DND-41 (cell line): ENCODE measurements around the gene ESYT2.

Experiments used
- ATAC-seq: fragments of 200-7000 bp; cut with Tn5 transposase; 3 replicates; pipeline ENCODE4 v1.9.1; 2021; ENCODE audit warnings: low read depth; ENCODE audit not compliant: insufficient read depth
- DNase-seq: peaks from one replicate; pipeline ENCODE4 v3.0.0-alpha.2; 2020
- H2AFZ ChIP-seq: 2 replicates; pipeline ENCODE4 v1.6.0; 2012; ENCODE audit warnings: low read depth, low read length
- H3K27ac ChIP-seq: 2 replicates; pipeline ENCODE4 v1.5.1; 2012; ENCODE audit warnings: low read length, inconsistent platforms
- H3K27me3 ChIP-seq: fragments of 200-600 bp; sonication (generic); 2 replicates; pipeline ENCODE4 v1.6.0; 2012; ENCODE audit warnings: low read length, mild to moderate bottlenecking, inconsistent platforms; ENCODE audit not compliant: insufficient read depth, poor library complexity
- H3K36me3 ChIP-seq: 2 replicates; pipeline ENCODE4 v1.5.1; 2012; ENCODE audit warnings: low read length, inconsistent platforms; ENCODE audit not compliant: insufficient read depth
- H3K4me1 ChIP-seq: 2 replicates; pipeline ENCODE4 v1.5.1; 2012; ENCODE audit warnings: mild to moderate bottlenecking, low read length; ENCODE audit not compliant: insufficient read depth
- H3K4me2 ChIP-seq: 2 replicates; pipeline ENCODE4 v1.6.0; 2012; ENCODE audit warnings: mild to moderate bottlenecking, moderate library complexity, low read length, inconsistent platforms; ENCODE audit not compliant: insufficient read depth
- H3K4me3 ChIP-seq, 2 experiments: fragments of 200-600 bp in 1 of 2; shearing (Covaris generic) in 1 of 2; 2 replicates each; pipeline ENCODE4 v1.5.1; 2012 to 2016; ENCODE audit warnings: inconsistent platforms in 2 of 2, low read length in 2 of 2, mild to moderate bottlenecking in 2 of 2, low read depth in 1 of 2, moderate library complexity in 1 of 2
- H3K79me2 ChIP-seq: 2 replicates; pipeline ENCODE4 v1.6.0; 2012; ENCODE audit warnings: low read length, inconsistent platforms; ENCODE audit not compliant: insufficient read depth
- H3K9ac ChIP-seq: 2 replicates; pipeline ENCODE4 v1.6.0; 2012; ENCODE audit warnings: low read depth, mild to moderate bottlenecking, inconsistent platforms, low read length, moderate library complexity
- H3K9me3 ChIP-seq: 2 replicates; pipeline ENCODE4 v1.5.1; 2012; ENCODE audit warnings: low read length, moderate library complexity, mild to moderate bottlenecking, inconsistent platforms; ENCODE audit not compliant: insufficient read depth, severe bottlenecking
- H4K20me1 ChIP-seq: 2 replicates; pipeline ENCODE4 v1.6.0; 2012; ENCODE audit warnings: low read length; ENCODE audit not compliant: insufficient read depth
- EZH2 ChIP-seq: IDR thresholded peaks from 3 replicates; pipeline ENCODE4 v1.6.1; 2012; ENCODE audit warnings: borderline replicate concordance, low read depth, mild to moderate bottlenecking, moderate library complexity, low read length, inconsistent platforms; ENCODE audit not compliant: severe bottlenecking
- TF ChIP-seq, protein P1 (sequence below): IDR thresholded peaks from 2 replicates; pipeline ENCODE4 v1.5.1; 2012; ENCODE audit warnings: borderline replicate concordance, low read length, moderate library complexity, mild to moderate bottlenecking; ENCODE audit not compliant: poor library complexity, severe bottlenecking; ENCODE audit errors: extremely low read depth

The ESYT2 gene

GRCh38 chr7:158732494-158733219 lies 96.7 kb downstream of the ESYT2 start:
- DNase-seq (no peak), ATAC-seq (no peak)
- Histone ChIP-seq H3K9ac (no peak overlapping the region), H3K36me3 (peaks cover 72% of the 10 kb centered on the region), H3K4me3 (no peak overlapping the region), H3K9me3 (no peaks in the 10 kb centered on the region), H3K27ac (no peak overlapping the region), H3K27me3 (no peaks in the 10 kb centered on the region), H3K79me2 (no peaks in the 10 kb centered on the region), H4K20me1 (no peaks in the 10 kb centered on the region), H3K4me1 (no peaks in the 10 kb centered on the region), H2AFZ (no peak overlapping the region), H3K4me2 (no peak overlapping the region)
- TF ChIP-seq, protein P1, sequence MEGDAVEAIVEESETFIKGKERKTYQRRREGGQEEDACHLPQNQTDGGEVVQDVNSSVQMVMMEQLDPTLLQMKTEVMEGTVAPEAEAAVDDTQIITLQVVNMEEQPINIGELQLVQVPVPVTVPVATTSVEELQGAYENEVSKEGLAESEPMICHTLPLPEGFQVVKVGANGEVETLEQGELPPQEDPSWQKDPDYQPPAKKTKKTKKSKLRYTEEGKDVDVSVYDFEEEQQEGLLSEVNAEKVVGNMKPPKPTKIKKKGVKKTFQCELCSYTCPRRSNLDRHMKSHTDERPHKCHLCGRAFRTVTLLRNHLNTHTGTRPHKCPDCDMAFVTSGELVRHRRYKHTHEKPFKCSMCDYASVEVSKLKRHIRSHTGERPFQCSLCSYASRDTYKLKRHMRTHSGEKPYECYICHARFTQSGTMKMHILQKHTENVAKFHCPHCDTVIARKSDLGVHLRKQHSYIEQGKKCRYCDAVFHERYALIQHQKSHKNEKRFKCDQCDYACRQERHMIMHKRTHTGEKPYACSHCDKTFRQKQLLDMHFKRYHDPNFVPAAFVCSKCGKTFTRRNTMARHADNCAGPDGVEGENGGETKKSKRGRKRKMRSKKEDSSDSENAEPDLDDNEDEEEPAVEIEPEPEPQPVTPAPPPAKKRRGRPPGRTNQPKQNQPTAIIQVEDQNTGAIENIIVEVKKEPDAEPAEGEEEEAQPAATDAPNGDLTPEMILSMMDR = no peak
- no peak for TF ChIP-seq EZH2

- Histone ChIP-seq H3K27ac (no peak overlapping the region), H2AFZ (no peak overlapping the region), H3K36me3 (peaks cover 63% of the 10 kb centered on the region), H4K20me1 (no peaks in the 10 kb centered on the region), H3K9ac (no peak overlapping the region), H3K27me3 (no peaks in the 10 kb centered on the region), H3K4me3 (no peak overlapping the region), H3K9me3 (no peaks in the 10 kb centered on the region), H3K79me2 (no peaks in the 10 kb centered on the region), H3K4me2 (no peak overlapping the region), H3K4me1 (no peaks in the 10 kb centered on the region)
- no peak for ATAC-seq
- TF ChIP-seq, protein P1 = no peak
- TF ChIP-seq EZH2 = no peak
- no peak for DNase-seq
Measured at GRCh38 chr7:158731761-158732160, 97.5 kb downstream of the ESYT2 start.

DNA sequence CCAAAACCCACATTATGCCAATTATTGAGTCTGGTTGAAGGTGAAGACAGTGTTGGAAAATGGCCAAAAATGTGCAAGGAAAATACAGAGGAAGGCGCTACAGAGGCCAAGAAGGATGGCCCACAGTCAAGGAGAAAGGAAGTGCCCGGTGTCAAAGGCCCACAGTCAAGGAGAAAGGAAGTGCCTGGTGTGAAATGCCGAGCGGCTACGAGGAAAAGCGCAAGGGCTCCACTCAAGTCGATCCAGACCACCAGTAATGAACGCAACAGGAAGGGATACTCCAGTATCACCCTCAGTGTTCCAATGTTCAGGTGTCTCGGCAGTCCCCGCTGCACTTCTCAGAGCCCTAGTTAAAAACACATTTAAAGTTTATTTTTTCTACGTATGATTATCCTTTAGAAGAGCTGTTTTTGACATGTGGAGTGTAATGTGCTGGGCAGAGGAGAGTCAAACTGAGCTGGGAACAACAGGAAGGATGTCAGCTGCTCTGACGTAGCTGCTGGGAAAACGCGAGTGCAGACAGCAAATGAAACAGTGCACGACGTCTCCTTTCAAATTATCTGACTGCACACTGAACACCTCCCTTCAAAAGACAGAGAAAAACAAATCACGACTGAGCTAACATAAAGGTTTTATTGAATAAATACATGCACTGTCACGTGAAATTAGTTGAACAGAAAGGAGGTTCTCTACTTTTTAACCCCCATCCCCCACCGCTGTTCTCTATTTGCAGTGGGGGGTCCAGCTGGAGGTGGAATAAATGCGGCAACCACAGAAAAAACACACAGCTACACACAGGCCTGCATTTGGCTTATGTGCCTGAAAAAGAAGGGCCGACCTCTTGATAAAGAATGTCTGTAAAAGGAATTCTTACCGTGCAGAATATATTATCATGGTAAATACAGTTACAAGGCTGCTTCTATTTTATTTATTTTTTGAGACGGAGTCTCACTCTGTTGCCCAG lies 98.6 kb downstream of the ESYT2 start:
- no peak overlapping the region for H2AFZ ChIP-seq
- H3K79me2 ChIP-seq = no peaks in the 10 kb centered on the region
- H3K4me3 ChIP-seq = no peak overlapping the region
- H3K36me3 ChIP-seq = peaks cover 53% of the 10 kb centered on the region
- no peaks in the 10 kb centered on the region for H3K4me1 ChIP-seq
- ATAC-seq (no peak), DNase-seq (no peak)
- H3K4me2 ChIP-seq = no peak overlapping the region
- no peaks in the 10 kb centered on the region for H3K9me3 ChIP-seq
- no peak overlapping the region for H3K27ac ChIP-seq
- no peaks in the 10 kb centered on the region for H3K27me3 ChIP-seq
- no peaks in the 10 kb centered on the region for H4K20me1 ChIP-seq
- H3K9ac ChIP-seq = no peak overlapping the region
- TF ChIP-seq, protein P1 = no peak
- no peak for TF ChIP-seq EZH2
